Caki2 (cell line): ENCODE results near the gene WWP2. TPM values are rescaled to one million over a fixed set of nuclear protein-coding genes. Genes with fewer than 3 reads are reported as not detected.
"Not testable (repeated sequence)": the region's sequence is repeated elsewhere in the genome, so short reads cannot be mapped to it uniquely, and the experiment has no call there.

Experiments used
- DNase-seq: peaks from one replicate; pipeline ENCODE4 v3.0.0-alpha.2; 2015; ENCODE audit warnings: low read depth
- in situ Hi-C: cut with HindIII; loops from 2 replicates; pipeline ENCODE4 v1.10.0; 2016; ENCODE audit warnings: low sequenced_read_pairs, low pct_unique_long_range_greater_than_20kb, mixed read lengths
- total RNA-seq: library from RNA; depleted of rRNA; stranded (reverse); fragments of >200 nt; shearing (Covaris generic); gene quantifications from 2 replicates; pipeline ENCODE4 v1.2.3, GENCODE V29; 2014; ENCODE audit warnings: low replicate concordance

The WWP2 gene
- total RNA-seq, 1 experiment from 2014 or later, result 17.5 TPM

DNA sequence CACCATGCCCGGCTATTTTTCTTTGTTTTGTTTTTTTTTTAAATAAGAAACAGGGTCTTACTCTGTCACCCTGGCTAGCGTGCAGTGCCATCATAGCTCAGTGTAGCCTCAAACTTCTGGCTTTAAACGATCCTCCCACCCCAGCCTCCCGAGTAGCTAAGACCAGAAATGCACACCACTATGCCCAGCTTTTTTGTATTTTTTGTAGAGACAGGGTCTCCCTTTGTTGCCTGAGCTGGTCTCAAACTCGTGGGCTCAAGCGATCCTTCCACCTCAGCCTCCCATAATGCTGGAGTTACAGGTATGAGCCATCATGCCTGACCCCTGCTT lies 59.7 kb downstream of the WWP2 start:
- in situ Hi-C loops, result no loop called here
- DNase-seq, result no peak

DNA sequence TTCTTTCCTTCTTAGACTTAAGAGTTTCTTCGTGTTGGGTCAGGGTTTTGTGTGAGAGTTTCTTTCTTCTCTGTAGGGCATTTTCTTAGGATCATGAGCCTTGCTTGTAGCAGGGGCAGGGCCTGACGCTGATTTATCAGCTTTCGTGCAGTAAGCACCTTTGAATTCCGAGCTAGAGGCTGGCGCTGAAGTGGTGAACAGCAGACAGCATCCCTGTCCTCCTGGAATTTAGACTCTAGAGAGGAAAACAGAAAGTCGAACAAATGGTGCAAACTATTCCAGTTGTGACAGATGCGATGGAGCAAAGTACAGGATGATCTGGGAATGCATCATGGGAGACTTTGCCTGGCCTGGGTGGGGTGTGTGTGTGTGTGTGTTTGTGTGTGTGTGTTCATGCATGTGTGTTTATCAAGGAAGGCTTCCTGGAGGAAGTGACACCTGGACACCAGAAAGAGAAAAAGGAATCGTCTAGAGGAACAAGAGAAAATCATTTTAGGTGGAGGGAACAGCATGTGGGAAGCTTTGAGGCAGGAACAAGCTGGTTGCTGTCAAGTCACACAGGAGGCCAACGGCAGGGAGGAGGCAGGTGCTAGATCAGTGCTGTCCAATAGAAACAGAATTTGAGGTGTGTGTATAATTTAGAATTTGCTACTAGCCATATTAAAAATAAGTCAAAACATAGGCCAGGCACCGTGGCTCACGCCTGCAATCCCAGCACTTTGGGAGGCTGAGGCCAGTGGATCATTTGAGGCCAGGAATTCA lies 60.2 kb downstream of the WWP2 start:
- no peak for DNase-seq
- in situ Hi-C loops, result no loop called here

- in situ Hi-C loops, result no loop called here
- DNase-seq, result no peak
These were observed 61.9 kb downstream of the WWP2 start for GRCh38 chr16:69823831-69824563.

GRCh38 chr16:69824564-69825142 lies 62.5 kb downstream of the WWP2 start:
- DNase-seq, in situ Hi-C loops: not testable (repeated sequence)

- in situ Hi-C loops, result no loop called here
- DNase-seq, result no peak
These were observed 65.4 kb downstream of the WWP2 start for GRCh38 chr16:69827524-69827923.

- in situ Hi-C loops, result no loop called here
- no peak for DNase-seq
These were observed 67.2 kb downstream of the WWP2 start for GRCh38 chr16:69829338-69829737.

- in situ Hi-C loops, result no loop called here
- DNase-seq, result no peak
These were observed 68.0 kb downstream of the WWP2 start for GRCh38 chr16:69830146-69830533.

DNA sequence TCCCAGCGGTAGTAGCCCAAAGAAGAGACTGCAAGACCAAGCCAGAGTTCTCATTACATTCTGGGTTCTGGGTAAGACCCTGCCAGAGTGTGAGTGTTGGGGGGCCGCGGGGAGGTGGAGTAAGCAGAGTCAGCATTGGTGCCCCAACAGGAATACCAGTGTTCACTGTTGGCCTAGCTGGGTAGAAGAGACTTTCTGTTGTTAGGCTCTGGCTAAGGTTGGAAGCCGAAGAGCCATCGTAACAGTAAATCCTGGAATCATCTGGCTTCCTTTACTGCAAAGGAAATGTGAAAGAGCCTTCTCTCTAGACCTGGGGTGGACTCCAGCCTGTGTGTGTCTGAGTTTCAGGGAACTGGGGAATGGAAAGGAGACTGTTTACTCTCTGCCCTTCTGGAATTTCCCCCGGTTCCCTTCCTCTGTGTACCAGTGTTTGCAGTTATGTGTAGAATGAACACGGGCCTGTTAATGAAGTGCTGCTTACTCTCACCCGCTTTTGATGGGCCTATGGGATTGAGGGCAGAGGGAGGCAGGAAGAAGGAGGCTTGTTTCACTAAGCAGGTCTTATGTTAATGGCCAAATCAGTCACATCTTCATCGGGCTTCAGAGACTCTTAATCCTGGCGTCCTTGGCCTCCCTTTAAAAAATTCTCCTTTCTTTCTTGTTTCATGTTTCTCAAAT lies 68.5 kb downstream of the WWP2 start:
- in situ Hi-C loops, result no loop called here
- peak; percentile 31 for DNase-seq

GRCh38 chr16:69831212-69832123 lies 69.3 kb downstream of the WWP2 start:
- peak; percentile 72 for DNase-seq
- in situ Hi-C loops, result no loop called here

DNA sequence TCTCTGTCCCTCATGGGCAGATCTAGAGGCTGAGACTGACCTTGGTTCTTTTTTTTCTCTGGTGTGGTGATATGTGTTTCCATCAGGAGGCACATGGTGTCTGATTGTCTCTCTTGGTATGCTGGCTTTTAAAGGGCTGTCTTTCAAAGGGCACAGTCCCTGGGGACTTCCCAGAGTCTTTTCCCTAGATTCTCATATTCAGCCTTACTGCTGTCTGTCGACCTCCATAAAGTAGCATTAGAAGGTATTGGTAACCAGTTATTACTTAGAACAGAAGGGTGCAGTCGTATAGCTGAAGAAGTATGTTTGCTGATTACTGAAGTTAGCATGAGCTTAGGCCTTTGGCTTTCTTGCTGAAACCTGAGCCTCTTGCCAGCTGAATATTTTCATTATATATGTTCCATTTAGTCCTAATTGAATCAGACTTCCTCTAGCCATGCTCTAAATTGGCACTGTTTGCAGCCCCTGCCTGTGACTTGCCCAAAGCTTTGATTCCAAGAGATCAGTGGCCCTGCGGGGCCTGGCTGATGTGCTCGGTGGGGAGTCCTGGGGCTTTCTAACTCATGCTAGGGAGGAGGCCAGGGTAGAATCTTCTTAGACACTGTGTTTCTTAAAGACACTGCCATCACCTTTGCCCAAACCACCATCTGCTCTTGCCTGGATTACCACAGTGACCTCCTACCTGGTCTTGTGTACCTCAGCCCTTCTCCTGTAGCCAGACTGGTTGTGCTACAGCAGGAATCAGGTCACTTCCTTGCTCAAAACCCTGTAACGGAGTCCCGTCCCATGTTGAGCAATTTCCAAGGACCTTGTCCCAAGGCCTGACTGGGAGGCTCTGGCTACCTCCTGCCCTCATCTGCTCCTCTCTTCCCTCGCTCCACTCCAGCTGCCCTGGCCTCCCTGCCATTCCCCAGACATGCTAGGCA lies 71.5 kb downstream of the WWP2 start:
- in situ Hi-C loops, result no loop called here
- DNase-seq, result no peak

- in situ Hi-C loops, result no loop called here
- no peak for DNase-seq
These were observed 72.8 kb downstream of the WWP2 start for GRCh38 chr16:69834807-69835466.

DNA sequence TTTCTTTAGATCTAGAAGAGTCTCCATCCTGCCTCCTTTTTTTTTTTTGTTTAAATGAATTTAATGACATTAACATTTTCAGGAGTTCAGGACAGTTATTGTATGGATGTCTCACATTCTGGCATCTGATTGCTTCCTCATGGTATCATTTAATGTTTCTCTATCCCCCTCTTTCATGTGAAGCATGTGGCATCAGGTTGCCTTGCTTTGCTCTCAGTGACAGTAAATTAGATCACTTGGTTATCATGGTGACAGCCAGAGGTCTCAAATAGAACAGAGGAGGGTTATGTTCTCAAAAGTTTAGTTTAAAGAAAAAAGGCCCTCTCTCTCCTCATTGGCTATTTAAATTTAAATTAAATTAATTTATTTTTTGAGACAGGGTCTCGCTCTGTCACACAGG lies 74.1 kb downstream of the WWP2 start:
- in situ Hi-C loops, result no loop called here

GRCh38 chr16:69837380-69837779 lies 75.2 kb downstream of the WWP2 start:
- DNase-seq, result no peak
- in situ Hi-C loops, result no loop called here

More for the DNA sequence above, 74.1 kb downstream of the WWP2 start:
- no peak for DNase-seq

GRCh38 chr16:69838489-69838888 lies 76.4 kb downstream of the WWP2 start:
- in situ Hi-C loops, result no loop called here
- no peak for DNase-seq

GRCh38 chr16:69839240-69839688 lies 77.1 kb downstream of the WWP2 start:
- DNase-seq, result no peak
- in situ Hi-C loops, result no loop called here

DNA sequence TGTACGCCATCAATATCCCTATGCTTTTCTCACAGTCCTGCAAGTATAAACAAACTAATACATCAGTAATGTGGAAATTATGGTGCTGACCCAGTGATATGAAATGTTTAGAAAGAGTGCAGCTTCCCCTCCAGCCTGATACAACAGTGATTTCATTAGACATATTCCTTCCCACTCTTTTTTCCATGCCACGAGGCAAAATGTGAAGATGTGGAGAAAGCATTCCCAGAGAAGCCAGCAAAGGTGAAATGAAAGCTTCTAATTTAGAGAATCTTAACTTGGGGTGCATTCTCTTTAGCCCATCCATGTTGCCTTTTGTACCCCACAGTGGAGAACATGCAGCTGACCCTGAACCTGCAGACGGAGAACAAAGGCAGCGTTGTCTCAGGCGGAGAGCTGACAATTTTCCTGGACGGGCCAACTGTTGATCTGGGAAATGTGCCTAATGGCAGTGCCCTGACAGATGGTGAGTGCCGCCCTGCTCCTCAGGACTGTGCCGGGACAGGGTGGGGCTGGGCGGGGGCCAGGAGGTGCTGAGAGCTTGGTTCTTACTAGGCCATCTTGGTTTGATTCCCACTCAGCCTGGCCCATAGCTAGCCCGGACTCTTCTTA lies 77.8 kb downstream of the WWP2 start:
- no peak for DNase-seq
- in situ Hi-C loops, result no loop called here
